ENCODE measurements around the gene DAP3.
A peak's percentile ranks its signal among the peaks of the same experiment; 100 is the strongest.
"Not testable (repeated sequence)": the region's sequence is repeated elsewhere in the genome, so short reads cannot be mapped to it uniquely, and the experiment has no call there.

The DAP3 gene

DNA sequence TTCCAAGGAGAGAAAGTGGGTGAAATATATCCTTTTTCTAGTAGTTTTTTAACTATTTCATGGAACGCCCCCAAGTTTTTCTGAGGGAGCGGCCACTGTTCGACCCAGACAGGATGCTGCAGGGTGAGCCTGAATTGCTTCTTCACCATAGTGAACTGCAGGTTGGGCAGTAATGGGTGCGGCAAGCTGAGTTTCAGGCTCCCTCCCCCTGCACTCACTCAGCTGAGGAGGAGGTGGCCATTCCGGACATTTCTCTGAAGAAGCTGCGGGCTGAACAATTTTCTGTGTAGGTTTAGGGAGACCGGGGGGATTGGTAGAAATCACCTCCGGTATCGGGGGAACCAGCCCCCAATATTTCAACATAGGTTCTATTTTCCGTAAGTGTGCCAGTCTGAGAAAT, 8.2 kb downstream of the DAP3 start:
- Mint-ChIP-seq H3K4me1 (ENCODE audit: low read depth) (peaks cover 62% of the 10 kb centered on the region), H3K36me3 (peaks cover 15% of the 10 kb centered on the region), H3K27ac (no peak overlapping the region), H3K9me3 (ENCODE audit: low read depth) (no peaks in the 10 kb centered on the region), H3K27me3 (no peaks in the 10 kb centered on the region), H3K4me3 (no peak overlapping the region)

DNA sequence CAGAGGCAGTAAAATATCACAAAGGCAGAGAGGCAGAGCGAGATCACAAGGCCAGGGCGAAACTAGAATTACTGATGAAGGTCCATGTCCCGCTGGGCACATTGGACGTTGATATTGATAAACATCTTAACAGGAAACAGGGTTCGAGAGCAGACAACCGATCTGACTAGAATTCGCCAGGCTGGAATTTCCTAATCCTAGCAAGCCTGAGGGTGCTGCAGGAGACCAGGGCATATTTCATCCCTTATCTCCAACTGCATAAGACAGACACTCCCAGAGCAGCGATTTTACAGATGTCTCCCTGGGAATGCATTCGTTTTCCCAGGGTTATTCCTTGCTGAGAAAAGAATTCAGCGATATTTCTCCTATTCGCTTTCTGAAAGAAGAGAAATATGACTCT, 8.7 kb downstream of the DAP3 start:
- not testable (repeated sequence) for H3K27ac Mint-ChIP-seq; H3K4me3 Mint-ChIP-seq; H3K9me3 Mint-ChIP-seq (ENCODE audit: low read depth); H3K27me3 Mint-ChIP-seq
- H3K36me3 Mint-ChIP-seq = peaks cover 11% of the 10 kb centered on the region
- H3K4me1 Mint-ChIP-seq (ENCODE audit: low read depth) = peaks cover 60% of the 10 kb centered on the region

DNA sequence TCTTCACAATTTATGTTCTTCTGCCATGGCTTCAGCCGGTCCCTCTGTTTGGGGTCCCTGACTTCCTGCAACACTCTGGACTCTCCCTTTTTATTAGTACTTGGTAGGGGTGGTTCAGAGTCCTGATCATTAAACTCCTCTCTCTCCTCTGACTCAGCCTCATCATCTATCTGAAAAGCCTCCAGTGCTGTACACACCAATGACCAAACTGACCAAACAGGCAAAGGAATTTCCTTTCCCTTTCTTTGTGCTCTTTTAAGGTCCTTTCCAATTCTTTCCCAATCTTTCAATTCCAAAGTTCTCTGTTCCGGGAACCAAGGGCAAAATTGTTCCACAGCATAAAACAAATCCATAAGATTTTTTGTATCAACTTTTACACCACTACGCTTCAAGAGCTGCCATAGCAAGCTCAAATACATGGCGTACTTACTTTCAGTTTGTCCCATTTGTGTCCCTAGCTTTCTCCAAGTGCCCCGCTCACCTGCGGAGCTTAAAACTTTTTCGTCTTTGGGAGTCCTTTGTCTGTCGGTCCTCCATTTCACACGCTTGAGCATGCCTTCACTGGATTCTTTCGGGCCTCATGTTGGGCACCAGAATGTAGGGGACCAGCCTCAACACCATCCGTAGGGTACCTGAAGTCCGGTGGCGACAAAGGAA, 9.6 kb downstream of the DAP3 start:
- H3K4me1 Mint-ChIP-seq (ENCODE audit: low read depth) = peaks cover 54% of the 10 kb centered on the region

DNA sequence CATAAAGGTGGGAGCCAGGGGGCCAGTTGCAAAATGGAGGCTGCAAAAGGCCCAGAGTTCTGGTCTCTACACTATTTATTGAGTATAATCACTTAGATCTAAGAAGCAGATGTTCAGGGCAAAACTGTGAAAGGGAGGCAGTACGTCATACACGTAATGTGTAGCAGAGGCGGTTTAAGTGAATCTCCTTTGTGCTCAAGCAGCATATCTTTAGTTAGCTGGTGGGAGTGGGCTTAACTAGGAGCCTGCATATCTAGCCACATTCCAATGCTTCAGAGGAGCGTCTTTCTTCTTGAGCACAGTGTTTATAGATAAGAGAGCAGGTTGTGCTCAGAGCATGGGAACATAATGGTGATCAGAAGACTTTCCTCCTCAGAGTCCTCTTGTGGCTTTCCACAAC, 10.2 kb downstream of the DAP3 start:
- Mint-ChIP-seq H3K36me3 (peaks cover 10% of the 10 kb centered on the region), H3K4me1 (ENCODE audit: low read depth) (peaks cover 54% of the 10 kb centered on the region)
- H3K9me3 Mint-ChIP-seq (ENCODE audit: low read depth) = not testable (repeated sequence)

More for the DNA sequence above, 9.6 kb downstream of the DAP3 start:
- no peaks in the 10 kb centered on the region for H3K9me3 Mint-ChIP-seq (ENCODE audit: low read depth)
- H3K27me3 Mint-ChIP-seq = no peaks in the 10 kb centered on the region
- H3K36me3 Mint-ChIP-seq = peaks cover 10% of the 10 kb centered on the region
- no peak overlapping the region for H3K4me3 Mint-ChIP-seq
- no peak overlapping the region for H3K27ac Mint-ChIP-seq

DNA sequence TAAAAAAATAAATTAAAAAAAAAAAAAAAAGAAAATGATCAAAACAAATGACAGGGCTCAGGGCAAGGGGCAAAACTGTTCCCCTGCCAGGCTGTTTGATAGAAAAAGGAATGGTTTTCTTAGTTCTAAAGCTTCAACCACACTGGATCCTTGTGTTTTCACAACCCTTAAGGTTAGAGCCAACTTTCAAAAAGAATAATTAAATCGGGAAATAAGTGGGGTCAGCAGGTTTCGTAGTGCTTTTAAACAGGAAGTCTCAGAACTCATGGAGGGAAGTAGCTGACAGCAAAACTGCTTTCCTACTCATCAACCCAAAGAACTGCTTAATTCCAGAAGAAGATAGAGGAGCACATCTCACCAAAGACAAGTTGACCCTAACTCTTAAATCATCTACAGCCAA, 12.8 kb downstream of the DAP3 start:
- H3K27ac Mint-ChIP-seq; H3K27me3 Mint-ChIP-seq; H3K36me3 Mint-ChIP-seq; H3K9me3 Mint-ChIP-seq (ENCODE audit: low read depth); H3K4me3 Mint-ChIP-seq: not testable (repeated sequence)
- peaks cover 38% of the 10 kb centered on the region for H3K4me1 Mint-ChIP-seq (ENCODE audit: low read depth)

More for the DNA sequence above, 10.2 kb downstream of the DAP3 start:
- H3K4me3 Mint-ChIP-seq, H3K27me3 Mint-ChIP-seq, H3K27ac Mint-ChIP-seq: not testable (repeated sequence)

DNA sequence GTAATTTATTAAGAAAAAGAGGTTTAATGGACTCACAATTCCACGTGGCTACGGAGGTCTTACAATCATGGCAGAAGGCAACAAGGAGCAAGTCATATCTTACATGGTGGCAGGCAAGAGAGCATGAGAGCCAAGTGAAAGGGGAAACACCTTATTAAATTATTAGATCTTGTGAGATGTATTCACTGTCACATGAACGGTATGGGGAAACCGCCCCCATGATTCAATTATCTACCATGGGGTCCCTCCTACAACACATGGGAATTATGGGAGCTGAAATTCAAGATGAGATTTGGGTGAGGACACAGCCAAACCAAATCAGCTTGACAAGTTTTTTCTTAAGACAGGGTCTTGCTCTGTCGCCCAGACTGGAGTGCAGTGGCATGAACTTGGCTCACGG, 14.3 kb downstream of the DAP3 start:
- Mint-ChIP-seq H3K4me3 (no peak overlapping the region), H3K27me3 (no peaks in the 10 kb centered on the region), H3K9me3 (ENCODE audit: low read depth) (no peaks in the 10 kb centered on the region), H3K4me1 (ENCODE audit: low read depth) (peaks cover 30% of the 10 kb centered on the region), H3K27ac (no peak overlapping the region), H3K36me3 (no peaks in the 10 kb centered on the region)

DNA sequence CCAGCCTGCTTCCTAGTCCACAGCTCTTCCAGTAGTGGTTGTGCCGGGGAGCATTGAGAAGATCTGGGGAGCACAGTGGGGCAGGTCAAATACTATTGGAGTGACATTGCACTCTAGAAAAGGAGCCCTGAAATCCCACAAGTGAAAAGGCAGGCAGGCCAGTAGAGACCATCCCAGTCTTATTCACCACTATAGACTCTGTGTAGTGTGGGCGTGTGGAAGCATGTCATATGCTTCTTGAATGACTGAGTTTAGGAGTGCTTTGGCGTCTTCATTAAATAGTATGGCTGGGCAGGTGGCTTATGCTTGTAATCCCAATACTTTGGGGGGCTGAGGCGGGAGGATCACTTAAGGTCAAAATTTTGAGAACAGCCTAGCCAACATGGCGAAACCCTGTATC, 15.5 kb downstream of the DAP3 start:
- H3K9me3 Mint-ChIP-seq (ENCODE audit: low read depth); H3K4me3 Mint-ChIP-seq; H3K27ac Mint-ChIP-seq; H3K27me3 Mint-ChIP-seq; H3K36me3 Mint-ChIP-seq: not testable (repeated sequence)
- H3K4me1 Mint-ChIP-seq (ENCODE audit: low read depth) = peaks cover 27% of the 10 kb centered on the region

DNA sequence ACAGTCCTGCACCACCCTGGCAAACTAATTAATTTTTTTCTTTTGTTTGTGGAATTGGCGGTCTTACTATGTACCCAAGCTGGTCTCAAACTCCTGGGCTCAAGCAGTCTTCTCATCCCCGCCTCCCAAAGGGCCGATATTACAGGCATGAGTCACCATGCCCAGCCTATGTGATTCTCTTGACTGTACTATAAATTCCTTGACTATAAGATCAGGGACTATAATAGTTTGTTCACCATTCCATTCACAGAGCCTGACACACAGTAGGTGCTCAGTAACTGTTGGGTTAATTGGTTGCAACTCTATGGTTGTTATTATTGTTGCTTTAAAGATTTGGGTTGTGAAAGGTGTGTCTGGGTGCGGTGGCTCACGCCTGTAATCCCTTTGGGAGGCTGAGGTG, 17.2 kb downstream of the DAP3 start:
- Mint-ChIP-seq H3K36me3 (no peaks in the 10 kb centered on the region), H3K27me3 (no peaks in the 10 kb centered on the region), H3K4me3 (no peak overlapping the region), H3K4me1 (ENCODE audit: low read depth) (peaks cover 23% of the 10 kb centered on the region), H3K9me3 (ENCODE audit: low read depth) (no peaks in the 10 kb centered on the region), H3K27ac (no peak overlapping the region)

DNA sequence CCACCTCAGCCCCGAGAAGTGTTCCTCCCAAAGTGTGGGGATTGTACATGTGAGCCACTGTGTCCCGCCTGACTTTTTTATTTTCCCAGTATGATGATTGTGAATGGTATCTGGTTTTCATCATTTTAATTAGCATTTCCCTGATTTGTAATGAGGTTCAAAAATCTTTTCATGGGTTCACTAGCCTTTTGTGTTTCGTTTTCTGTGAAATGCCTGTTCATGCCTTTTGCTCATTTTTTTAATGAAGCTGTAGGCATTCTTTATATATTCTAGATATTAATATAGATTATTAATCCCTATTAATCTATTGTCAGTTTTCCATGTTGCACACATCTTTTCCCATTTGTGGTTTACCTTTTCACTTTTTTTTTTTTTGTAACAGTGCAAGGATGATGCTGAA, 20.5 kb downstream of the DAP3 start:
- no peaks in the 10 kb centered on the region for H3K27me3 Mint-ChIP-seq
- no peak overlapping the region for H3K4me3 Mint-ChIP-seq
- peaks cover 12% of the 10 kb centered on the region for H3K4me1 Mint-ChIP-seq (ENCODE audit: low read depth)
- H3K9me3 Mint-ChIP-seq (ENCODE audit: low read depth) = no peaks in the 10 kb centered on the region
- peaks cover 9% of the 10 kb centered on the region for H3K36me3 Mint-ChIP-seq
- no peak overlapping the region for H3K27ac Mint-ChIP-seq

DNA sequence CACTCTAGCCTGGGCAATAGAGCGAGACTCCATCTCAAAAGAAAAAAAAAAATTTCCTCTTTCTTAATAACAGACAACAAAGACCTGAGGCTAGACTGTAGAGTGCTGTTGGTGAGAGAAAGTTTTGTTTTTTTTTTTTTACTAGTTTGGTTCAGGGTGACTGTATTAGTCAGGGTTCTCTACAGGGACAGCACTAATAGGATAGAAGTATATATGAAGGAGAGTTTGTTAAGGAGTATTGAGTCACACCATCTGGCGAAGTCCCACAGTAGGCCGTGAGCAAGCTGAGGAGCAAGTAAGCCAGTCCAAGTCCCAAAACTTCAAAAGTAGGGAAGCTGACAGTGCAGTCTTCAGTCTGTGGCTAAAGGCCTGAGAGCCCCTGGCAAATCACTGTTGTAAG, 22.6 kb downstream of the DAP3 start:
- not testable (repeated sequence) for H3K27me3 Mint-ChIP-seq; H3K4me3 Mint-ChIP-seq; H3K9me3 Mint-ChIP-seq (ENCODE audit: low read depth); H3K4me1 Mint-ChIP-seq (ENCODE audit: low read depth); H3K36me3 Mint-ChIP-seq
- H3K27ac Mint-ChIP-seq = peak overlapping the region; percentile 28

DNA sequence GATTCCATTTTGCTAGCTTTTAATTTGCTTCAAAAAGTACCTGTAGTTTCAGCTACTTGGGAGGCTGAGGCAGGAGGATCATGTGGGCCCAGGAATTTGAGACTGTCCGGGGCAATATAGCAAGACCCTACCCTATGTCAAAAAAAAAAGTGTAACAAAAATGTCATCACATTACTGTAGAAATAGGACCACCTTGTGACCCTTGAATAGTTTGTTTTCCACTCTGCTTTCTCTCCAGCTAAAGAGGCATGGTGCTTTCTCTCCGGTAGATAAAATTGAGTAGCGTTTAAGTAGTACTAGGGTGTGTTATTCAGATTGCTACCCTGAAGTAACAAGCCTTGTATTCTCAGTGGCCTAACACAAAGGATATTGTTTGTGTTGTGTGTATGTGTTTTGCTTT, 23.7 kb downstream of the DAP3 start:
- H3K36me3 Mint-ChIP-seq; H3K27ac Mint-ChIP-seq; H3K9me3 Mint-ChIP-seq (ENCODE audit: low read depth); H3K27me3 Mint-ChIP-seq; H3K4me3 Mint-ChIP-seq: not testable (repeated sequence)
- H3K4me1 Mint-ChIP-seq (ENCODE audit: low read depth) = peaks cover 11% of the 10 kb centered on the region

DNA sequence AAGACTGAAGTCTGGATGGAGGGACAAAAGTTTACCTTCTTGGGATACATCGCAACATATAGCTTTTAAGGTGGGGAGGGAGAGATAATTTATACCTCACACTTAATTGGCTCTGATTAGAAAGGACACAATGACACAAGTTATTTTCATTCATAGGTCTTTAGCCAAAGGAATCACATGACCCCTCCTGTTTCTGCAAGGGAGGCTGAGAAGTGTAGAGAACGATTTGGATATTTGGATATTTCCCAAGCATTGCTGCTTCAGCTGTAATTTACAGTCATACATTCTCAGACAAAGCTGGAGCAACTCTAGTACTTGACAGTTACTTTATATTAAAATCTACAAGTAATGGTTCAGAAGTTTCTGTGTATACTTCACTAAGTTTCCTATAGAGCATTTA, 24.2 kb downstream of the DAP3 start:
- Mint-ChIP-seq H3K9me3 (ENCODE audit: low read depth) (no peaks in the 10 kb centered on the region), H3K4me3 (no peak overlapping the region), H3K27ac (no peak overlapping the region), H3K36me3 (peaks cover 9% of the 10 kb centered on the region), H3K27me3 (no peaks in the 10 kb centered on the region), H3K4me1 (ENCODE audit: low read depth) (peaks cover 8% of the 10 kb centered on the region)

DNA sequence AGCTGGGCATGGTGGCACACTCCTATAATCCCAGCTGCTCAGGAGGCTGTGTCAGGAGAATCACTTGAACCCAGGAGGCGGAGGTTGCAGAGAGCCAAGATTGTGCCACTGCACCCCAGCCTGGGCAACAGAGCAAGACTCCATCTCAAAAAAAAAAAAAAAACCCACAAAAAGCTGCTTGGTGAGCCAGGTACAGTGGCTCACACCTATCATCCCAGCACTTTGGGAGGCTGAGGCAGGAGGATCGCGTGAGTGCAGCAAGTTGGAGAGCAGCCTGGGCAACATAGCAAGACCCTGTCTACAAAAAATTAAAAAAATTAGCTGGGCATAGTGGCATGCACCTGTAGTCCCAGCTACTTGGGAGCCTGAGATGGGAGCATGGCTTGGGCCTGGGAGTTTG, 26.2 kb downstream of the DAP3 start:
- H3K4me1 Mint-ChIP-seq (ENCODE audit: low read depth); H3K9me3 Mint-ChIP-seq (ENCODE audit: low read depth); H3K27me3 Mint-ChIP-seq; H3K4me3 Mint-ChIP-seq; H3K36me3 Mint-ChIP-seq; H3K27ac Mint-ChIP-seq: not testable (repeated sequence)

DNA sequence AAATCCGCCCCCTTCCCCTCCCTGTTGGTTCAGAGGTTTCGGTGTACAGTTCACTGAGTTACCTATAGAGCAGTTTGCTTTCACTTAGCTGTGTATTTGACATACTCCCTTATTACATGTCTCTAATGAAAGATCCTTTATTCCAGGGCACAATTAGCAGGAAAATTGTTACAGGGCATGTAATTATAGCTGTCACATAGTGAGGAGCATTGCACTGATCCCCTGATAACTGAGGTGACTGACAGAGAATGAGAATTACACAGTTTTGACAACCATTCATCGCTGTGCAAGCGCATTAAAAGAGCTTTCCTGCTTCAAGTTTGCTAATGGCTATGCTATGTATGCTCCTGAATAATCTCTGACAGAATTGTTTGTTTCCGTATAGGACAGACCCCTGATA, 26.9 kb downstream of the DAP3 start:
- H3K36me3 Mint-ChIP-seq = peaks cover 9% of the 10 kb centered on the region
- no peak overlapping the region for H3K4me3 Mint-ChIP-seq
- no peaks in the 10 kb centered on the region for H3K9me3 Mint-ChIP-seq (ENCODE audit: low read depth)
- H3K4me1 Mint-ChIP-seq (ENCODE audit: low read depth) = peaks cover 8% of the 10 kb centered on the region
- no peaks in the 10 kb centered on the region for H3K27me3 Mint-ChIP-seq
- H3K27ac Mint-ChIP-seq = peak overlapping the region; percentile 16

DNA sequence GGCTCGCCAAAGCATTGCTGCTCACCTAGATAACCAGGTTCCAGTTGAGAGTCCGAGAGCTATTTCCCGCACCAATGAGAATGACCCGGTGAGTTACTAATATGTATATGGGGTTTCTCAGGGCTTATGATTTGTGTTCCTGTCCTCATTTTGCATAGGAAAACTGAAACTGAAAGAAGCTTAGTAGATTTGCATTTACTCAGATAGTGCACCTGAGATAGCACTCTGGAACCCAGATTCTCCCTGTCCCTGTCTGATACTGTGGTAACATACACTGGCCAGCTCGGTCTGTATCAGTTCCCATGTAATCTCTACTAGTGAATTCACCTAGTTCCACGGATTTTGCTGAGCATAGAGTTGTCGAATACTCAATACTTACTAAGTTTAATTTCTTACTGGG, 28.1 kb downstream of the DAP3 start:
- H3K4me1 Mint-ChIP-seq (ENCODE audit: low read depth) = peaks cover 8% of the 10 kb centered on the region
- no peaks in the 10 kb centered on the region for H3K27me3 Mint-ChIP-seq
- peaks cover 9% of the 10 kb centered on the region for H3K36me3 Mint-ChIP-seq
- H3K9me3 Mint-ChIP-seq (ENCODE audit: low read depth) = no peaks in the 10 kb centered on the region
- H3K27ac Mint-ChIP-seq = no peak overlapping the region
- no peak overlapping the region for H3K4me3 Mint-ChIP-seq

DNA sequence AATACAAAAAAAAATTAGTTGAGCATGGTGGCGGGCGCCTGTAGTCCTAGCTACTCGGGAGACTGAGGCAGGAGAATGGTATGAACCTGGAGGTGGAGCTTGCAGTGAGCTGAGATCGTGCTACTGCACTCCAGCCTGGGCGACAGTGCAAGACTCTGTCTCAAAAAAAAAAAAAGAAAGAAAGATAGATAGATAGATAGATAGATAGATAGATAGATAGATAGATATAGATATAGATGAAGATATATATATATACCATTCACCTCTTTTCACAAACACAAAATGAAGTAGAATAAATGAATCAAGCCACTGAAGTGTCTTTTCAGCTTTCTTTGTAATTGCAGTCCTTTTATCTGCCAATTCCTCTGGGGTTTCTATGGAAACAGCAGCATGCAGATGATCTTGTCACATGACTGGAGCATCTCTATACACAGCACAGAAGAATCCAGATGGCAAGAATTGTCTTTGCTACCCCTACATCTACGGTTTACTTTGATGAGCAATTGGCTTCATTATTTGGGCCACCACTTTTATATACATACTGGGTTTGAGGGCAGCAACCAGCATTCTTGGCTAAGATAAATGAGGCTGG, 29.7 kb downstream of the DAP3 start:
- not testable (repeated sequence) for H3K4me1 Mint-ChIP-seq (ENCODE audit: low read depth); H3K9me3 Mint-ChIP-seq (ENCODE audit: low read depth); H3K36me3 Mint-ChIP-seq; H3K4me3 Mint-ChIP-seq; H3K27me3 Mint-ChIP-seq; H3K27ac Mint-ChIP-seq
